ENCODE data around the gene TM9SF3. TPM values are rescaled to one million over a fixed set of nuclear protein-coding genes. Genes with fewer than 3 reads are reported as not detected.

Gene TM9SF3
- polyA plus RNA-seq (2013, experiment 1 of 2) = 103 TPM
- polyA plus RNA-seq (2013, experiment 2 of 2) = 124 TPM

DNA sequence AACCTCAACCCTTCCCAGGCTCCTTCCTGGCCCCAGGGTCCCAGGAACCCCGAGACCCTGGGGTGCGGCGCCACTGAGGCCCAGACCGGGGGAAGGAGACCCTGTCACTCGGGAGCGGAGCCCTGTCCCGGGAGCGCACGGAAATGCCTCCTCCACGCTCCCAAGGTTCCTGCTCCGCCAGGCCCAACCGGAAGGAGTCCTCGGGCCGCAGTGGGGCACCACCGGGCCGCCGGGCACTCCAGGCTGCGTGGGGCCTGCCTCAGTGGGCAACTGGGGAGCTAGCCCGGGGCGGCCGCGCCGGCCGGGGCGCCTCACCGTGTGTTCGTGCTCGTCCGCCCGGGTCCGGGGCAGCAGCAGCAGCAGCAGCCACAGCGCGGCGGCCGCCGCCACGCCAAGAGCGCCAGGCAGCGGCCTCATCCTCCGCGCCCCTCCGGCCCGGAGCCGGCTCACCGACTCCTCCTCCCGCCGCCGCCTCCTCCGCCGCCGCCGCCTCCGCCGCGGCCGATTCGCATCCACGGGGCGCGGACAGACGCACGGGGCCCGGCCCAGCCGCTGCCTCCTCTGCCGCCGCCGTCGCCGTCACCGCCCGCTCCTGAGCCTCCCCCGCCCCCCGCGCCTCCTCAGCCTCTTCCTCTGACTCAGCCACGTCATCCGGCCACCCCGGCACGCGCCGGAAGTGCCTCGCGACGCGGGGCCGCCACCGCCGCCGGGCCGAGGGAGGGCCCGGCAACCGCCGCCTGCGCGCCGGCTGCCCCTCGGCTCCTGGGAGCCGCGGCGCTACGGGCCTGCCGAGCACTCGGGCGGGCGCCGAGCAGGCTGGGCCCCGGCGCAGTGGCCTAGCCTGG lies at the start of gene TM9SF3:
Gene TM9SF3, minus strand, starts transcription at position 594 of the 845 bp plus-strand sequence. Its CDS starts 177 bp downstream, at position 417.
- H3K4me1 ChIP-seq (ENCODE audit: control insufficient read depth, insufficient read depth, low read length, poor library complexity, severe bottlenecking) = peaks cover 28% of the 10 kb centered on the region
- H3K9me3 ChIP-seq (ENCODE audit: control insufficient read depth, low read length) = no peaks in the 10 kb centered on the region
- peak within 1 kb of the TSS; percentile 99 for H3K27ac ChIP-seq (ENCODE audit: low read depth, low read length, severe bottlenecking)
- 0 to 1% methylated on average over 85 to 88 of the region's 107 CpGs for WGBS, 2 experiments (ENCODE audit: insufficient coverage in 2 of 2)
- H3K36me3 ChIP-seq (ENCODE audit: control insufficient read depth, insufficient read depth, low read length) = peaks cover 18% of the 10 kb centered on the region
- H3K4me3 ChIP-seq (ENCODE audit: extremely low read depth, insufficient read depth, low read length, poor library complexity, severe bottlenecking) = peak within 1 kb of the TSS; percentile 76

DNA sequence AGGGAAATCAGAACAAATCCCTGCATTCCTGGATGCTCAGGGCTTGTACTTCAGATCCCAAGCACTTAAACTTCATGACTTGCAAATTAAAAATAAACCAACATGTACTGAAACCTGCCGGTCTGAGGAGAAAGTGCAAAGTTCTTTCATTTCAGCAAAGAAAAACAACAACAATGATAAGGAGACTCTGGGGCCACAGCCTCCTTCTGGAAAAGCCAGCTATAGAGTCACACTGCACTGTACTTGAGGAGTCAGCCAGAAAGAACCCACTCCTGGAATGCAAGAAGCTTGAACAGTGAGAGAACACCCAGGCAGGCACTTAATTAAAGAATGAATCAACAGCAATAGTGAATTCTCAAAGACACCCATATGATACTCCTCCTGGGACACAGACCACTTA lies 49.7 kb upstream of the TM9SF3 start:
- H3K4me1 ChIP-seq (ENCODE audit: control insufficient read depth, insufficient read depth, low read length, poor library complexity, severe bottlenecking) = peaks cover 5% of the 10 kb centered on the region

DNA sequence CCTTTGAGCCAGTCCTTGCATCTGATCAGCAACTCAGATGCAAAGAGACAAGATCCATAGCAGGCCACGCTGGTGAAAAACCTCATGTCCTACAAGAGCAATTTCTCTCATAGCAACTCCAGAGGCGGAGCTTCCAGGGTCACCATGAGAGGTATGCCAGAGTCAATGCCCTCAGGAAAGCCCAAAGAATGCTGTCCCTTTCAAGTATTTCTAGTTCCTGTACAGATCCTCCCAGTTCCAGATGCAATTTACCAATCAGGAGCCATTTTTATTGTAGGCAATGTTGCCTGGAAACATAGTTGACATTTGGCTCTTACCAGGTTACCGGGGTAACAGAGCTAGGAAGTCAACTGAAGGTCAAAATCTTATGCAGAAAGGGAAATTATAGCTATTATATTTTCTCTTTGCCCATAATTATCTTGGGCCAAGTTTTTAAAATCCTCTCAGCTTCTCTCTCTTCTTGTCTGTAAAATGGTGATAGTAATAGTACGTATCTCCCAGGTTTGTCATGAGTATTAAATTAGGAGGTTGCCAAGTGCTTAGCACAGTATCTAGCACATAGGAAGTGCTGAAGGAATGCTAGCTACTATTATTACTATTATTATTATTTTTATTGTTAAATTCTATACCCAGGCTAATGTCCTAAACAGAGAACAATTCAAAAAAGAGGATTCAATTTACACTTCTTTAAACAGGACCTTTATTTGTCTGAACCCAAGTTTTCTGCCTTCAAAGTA lies 46.3 kb upstream of the TM9SF3 start:
- H3K36me3 ChIP-seq (ENCODE audit: control insufficient read depth, insufficient read depth, low read length) = no peaks in the 10 kb centered on the region
- H3K4me3 ChIP-seq (ENCODE audit: extremely low read depth, insufficient read depth, low read length, poor library complexity, severe bottlenecking) = no peak overlapping the region
- 77 to 90% methylated on average over 2 of the region's 4 CpGs for WGBS, 2 experiments (ENCODE audit: insufficient coverage in 2 of 2)
- H3K4me1 ChIP-seq (ENCODE audit: control insufficient read depth, insufficient read depth, low read length, poor library complexity, severe bottlenecking) = no peaks in the 10 kb centered on the region
- H3K9me3 ChIP-seq (ENCODE audit: control insufficient read depth, low read length) = no peaks in the 10 kb centered on the region
- H3K27ac ChIP-seq (ENCODE audit: low read depth, low read length, severe bottlenecking) = peak overlapping the region; percentile 20

More for the DNA sequence above, 49.7 kb upstream of the TM9SF3 start:
- Histone ChIP-seq H3K36me3 (ENCODE audit: control insufficient read depth, insufficient read depth, low read length) (no peaks in the 10 kb centered on the region), H3K27ac (ENCODE audit: low read depth, low read length, severe bottlenecking) (no peak overlapping the region), H3K4me3 (ENCODE audit: extremely low read depth, insufficient read depth, low read length, poor library complexity, severe bottlenecking) (no peak overlapping the region), H3K9me3 (ENCODE audit: control insufficient read depth, low read length) (no peaks in the 10 kb centered on the region)
- WGBS, 2 experiments (ENCODE audit: insufficient coverage in 2 of 2) = 83 to 88% methylated on average over 1 of the region's 1 CpG

DNA sequence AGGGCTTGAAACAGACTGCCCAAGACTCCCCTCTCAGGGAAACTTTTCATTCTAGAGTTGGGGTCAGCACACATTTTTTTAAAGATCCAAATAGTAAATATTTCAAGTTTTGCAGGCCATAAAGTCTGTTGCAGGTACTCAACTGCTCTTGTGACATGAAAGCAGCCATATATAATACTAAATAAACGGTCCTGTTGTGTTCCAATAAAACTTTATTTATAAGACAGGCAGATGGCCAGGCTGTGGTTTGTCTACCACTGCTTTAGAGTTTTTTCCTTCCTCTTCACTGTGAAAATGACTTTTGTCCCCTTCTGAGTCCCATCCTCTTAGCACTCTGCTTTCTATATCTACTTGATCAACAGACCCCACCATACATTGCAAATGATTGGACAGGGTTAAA lies 40.5 kb upstream of the TM9SF3 start:
- Histone ChIP-seq H3K4me3 (ENCODE audit: extremely low read depth, insufficient read depth, low read length, poor library complexity, severe bottlenecking) (no peak overlapping the region), H3K9me3 (ENCODE audit: control insufficient read depth, low read length) (no peaks in the 10 kb centered on the region), H3K36me3 (ENCODE audit: control insufficient read depth, insufficient read depth, low read length) (no peaks in the 10 kb centered on the region), H3K4me1 (ENCODE audit: control insufficient read depth, insufficient read depth, low read length, poor library complexity, severe bottlenecking) (no peaks in the 10 kb centered on the region), H3K27ac (ENCODE audit: low read depth, low read length, severe bottlenecking) (no peak overlapping the region)
- 100% methylated on average over 1 of the region's 1 CpG; no CpG with 5 or more reads in 1 of the 2 experiments for WGBS, 2 experiments (ENCODE audit: insufficient coverage in 2 of 2)

DNA sequence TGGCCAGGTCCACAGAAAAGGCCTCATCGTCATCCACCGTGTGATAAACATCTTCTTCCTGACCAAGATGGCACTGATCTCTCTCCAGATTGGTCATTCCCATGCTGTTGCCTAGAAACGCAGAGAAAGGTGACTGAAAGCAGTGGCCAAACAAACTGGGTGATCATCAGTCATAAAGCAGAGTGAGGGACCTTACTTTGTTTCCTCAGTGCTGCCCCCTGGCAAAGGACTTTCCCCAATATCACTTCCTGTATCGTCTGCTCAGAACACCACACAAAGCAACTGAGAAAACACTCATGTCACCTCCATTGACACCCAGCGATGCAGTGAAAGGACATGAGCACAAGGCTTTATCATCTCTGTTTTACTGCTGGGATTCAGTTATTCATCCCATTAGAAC lies 40.0 kb upstream of the TM9SF3 start:
- Histone ChIP-seq H3K4me1 (ENCODE audit: control insufficient read depth, insufficient read depth, low read length, poor library complexity, severe bottlenecking) (no peaks in the 10 kb centered on the region), H3K9me3 (ENCODE audit: control insufficient read depth, low read length) (no peaks in the 10 kb centered on the region), H3K27ac (ENCODE audit: low read depth, low read length, severe bottlenecking) (no peak overlapping the region), H3K36me3 (ENCODE audit: control insufficient read depth, insufficient read depth, low read length) (no peaks in the 10 kb centered on the region), H3K4me3 (ENCODE audit: extremely low read depth, insufficient read depth, low read length, poor library complexity, severe bottlenecking) (no peak overlapping the region)
- 79 to 88% methylated on average over 3 to 4 of the region's 5 CpGs for WGBS, 2 experiments (ENCODE audit: insufficient coverage in 2 of 2)

DNA sequence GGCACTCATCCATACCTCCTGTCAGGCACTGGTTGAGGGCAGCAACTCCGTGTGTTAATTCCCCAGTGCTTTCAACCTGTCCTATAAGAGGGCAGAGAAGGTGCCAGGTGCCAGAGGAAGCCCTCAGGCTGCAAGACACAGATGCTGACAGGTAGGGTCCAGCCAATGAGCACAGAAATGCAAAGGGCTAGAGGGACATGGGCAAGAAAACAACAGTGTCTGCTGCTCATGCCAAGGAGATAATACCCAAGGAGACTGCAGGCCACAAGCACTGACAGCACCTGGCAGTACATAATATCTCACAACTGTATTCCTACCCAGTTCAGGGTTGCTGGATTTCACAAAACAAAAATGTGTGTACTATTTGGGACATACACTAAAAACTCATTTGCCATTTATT lies 38.4 kb upstream of the TM9SF3 start:
- H3K27ac ChIP-seq (ENCODE audit: low read depth, low read length, severe bottlenecking) = no peak overlapping the region
- H3K36me3 ChIP-seq (ENCODE audit: control insufficient read depth, insufficient read depth, low read length) = no peaks in the 10 kb centered on the region
- no peak overlapping the region for H3K4me3 ChIP-seq (ENCODE audit: extremely low read depth, insufficient read depth, low read length, poor library complexity, severe bottlenecking)
- H3K4me1 ChIP-seq (ENCODE audit: control insufficient read depth, insufficient read depth, low read length, poor library complexity, severe bottlenecking) = no peaks in the 10 kb centered on the region
- no peaks in the 10 kb centered on the region for H3K9me3 ChIP-seq (ENCODE audit: control insufficient read depth, low read length)
- 50 to 67% methylated on average over 1 of the region's 1 CpG for WGBS, 2 experiments (ENCODE audit: insufficient coverage in 2 of 2)

DNA sequence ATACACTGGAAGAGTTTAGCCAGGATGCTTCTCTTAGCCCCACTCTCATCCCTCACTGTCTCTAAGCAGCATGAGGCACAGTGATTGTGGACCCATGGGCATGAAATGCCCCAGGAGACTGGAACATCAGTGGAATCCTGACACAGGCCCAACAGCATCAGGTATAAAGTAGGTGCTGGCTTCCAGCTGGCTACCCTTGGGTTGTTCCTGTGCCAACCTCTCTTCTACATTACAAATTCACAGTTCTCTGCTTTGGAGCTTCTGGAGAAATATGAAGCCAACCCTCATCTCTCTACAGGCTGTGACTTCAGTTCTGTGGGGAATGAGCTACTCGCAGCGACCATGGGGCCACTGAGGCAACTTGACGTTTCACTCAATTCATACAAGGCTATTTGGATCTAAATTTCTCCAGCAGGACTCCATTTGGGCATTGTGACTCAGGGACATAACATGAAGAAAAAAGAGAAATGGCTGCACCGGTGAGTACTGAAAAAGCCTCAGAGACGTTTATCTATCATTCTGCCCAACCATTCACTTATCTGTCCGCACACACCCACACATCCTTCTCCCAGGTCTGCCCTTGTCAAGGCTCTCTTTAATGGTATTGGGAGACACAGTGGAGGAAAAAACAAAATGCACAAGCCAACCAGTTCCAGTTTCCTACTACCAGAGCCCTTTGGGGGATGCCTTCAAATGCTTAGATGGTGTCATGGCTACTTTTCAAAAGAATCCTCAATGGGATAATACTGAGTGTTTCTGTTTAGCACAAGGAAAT lies 35.4 kb upstream of the TM9SF3 start:
- WGBS, 2 experiments (ENCODE audit: insufficient coverage in 2 of 2) = 95% methylated on average over 6 of the region's 6 CpGs; no CpG with 5 or more reads in 1 of the 2 experiments
- H3K36me3 ChIP-seq (ENCODE audit: control insufficient read depth, insufficient read depth, low read length) = no peaks in the 10 kb centered on the region
- H3K4me3 ChIP-seq (ENCODE audit: extremely low read depth, insufficient read depth, low read length, poor library complexity, severe bottlenecking) = no peak overlapping the region
- peaks cover 3% of the 10 kb centered on the region for H3K4me1 ChIP-seq (ENCODE audit: control insufficient read depth, insufficient read depth, low read length, poor library complexity, severe bottlenecking)
- H3K27ac ChIP-seq (ENCODE audit: low read depth, low read length, severe bottlenecking) = no peak overlapping the region
- H3K9me3 ChIP-seq (ENCODE audit: control insufficient read depth, low read length) = no peaks in the 10 kb centered on the region

DNA sequence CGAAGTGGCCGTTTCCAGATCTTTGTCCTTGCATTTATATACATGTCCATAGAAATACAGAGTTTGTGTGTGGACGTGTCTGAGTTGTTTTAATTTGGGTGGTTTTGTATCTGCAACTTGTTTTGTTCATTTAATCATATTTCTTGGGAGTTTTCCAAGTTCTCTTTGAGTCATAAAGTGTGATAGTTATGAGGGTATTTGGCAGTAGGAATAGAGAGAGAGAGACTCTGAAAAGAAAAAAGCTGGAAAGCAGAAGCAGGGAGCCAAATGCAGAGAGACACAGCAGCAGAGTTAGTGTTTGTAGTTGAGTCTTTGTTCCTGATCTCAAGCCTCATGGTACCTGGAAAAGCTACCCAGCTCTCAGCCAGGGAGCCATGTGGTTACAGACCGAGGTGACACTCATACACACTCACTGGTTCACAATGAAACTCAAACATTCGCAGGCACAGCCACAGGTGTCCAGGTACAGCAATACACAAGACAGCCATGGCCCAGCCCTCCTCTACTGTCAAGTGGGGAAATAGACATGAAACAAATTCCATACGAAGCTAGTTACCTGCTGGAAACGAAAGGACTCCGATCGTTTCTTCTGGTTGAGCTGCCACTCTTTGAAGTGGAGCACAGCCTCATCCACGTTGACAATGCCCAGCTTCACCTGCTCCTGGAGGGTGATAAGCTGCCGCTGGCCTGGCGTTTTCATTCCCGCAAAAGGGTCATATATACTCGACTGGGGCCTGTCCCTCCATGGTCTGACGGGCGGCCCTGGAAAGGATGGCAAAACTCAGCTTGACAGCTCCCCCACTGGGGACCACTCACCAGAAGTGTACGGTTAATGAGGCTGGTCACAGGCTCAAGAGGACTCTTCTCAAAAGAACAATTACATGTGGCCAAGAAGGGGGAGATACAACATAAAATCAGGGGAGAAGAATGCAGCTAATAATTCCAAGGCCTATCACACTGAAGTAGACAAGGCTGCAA lies 33.3 kb upstream of the TM9SF3 start:
- Histone ChIP-seq H3K4me1 (ENCODE audit: control insufficient read depth, insufficient read depth, low read length, poor library complexity, severe bottlenecking) (peaks cover 3% of the 10 kb centered on the region), H3K27ac (ENCODE audit: low read depth, low read length, severe bottlenecking) (no peak overlapping the region), H3K4me3 (ENCODE audit: extremely low read depth, insufficient read depth, low read length, poor library complexity, severe bottlenecking) (no peak overlapping the region), H3K9me3 (ENCODE audit: control insufficient read depth, low read length) (no peaks in the 10 kb centered on the region), H3K36me3 (ENCODE audit: control insufficient read depth, insufficient read depth, low read length) (no peaks in the 10 kb centered on the region)
- WGBS, 2 experiments (ENCODE audit: insufficient coverage in 2 of 2) = 91 to 96% methylated on average over 13 of the region's 17 CpGs

DNA sequence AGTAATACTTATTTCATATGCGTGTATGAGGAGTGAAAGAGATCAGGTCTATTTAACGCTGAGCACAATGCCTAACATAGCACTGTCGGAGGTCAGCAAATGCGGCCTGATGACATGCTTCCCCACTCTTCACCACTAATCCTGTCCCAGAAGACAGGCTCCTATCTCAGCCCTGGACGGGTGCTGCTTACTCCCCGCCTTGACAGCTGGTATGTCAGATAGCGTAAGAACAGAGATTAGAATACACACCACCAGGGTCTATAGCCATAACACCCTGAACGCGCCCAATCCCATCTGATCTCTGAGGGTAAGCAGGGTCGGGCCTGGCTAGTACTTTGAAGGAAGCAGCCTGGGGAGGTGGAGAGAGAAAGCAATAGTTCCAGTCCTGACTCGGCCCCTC lies 32.3 kb upstream of the TM9SF3 start:
- H3K27ac ChIP-seq (ENCODE audit: low read depth, low read length, severe bottlenecking) = no peak overlapping the region
- WGBS, 2 experiments (ENCODE audit: insufficient coverage in 2 of 2) = 93 to 96% methylated on average over 5 to 7 of the region's 11 CpGs
- H3K36me3 ChIP-seq (ENCODE audit: control insufficient read depth, insufficient read depth, low read length) = no peaks in the 10 kb centered on the region

More for the DNA sequence above, 32.3 kb upstream of the TM9SF3 start:
- Histone ChIP-seq H3K4me3 (ENCODE audit: extremely low read depth, insufficient read depth, low read length, poor library complexity, severe bottlenecking) (no peak overlapping the region), H3K4me1 (ENCODE audit: control insufficient read depth, insufficient read depth, low read length, poor library complexity, severe bottlenecking) (peaks cover 9% of the 10 kb centered on the region), H3K9me3 (ENCODE audit: control insufficient read depth, low read length) (no peaks in the 10 kb centered on the region)

Measured in mesodermal cell (in vitro differentiated cells).